HepG2 (cell line): ENCODE measurements around the gene ZSWIM7. TPM values are rescaled to one million over a fixed set of nuclear protein-coding genes. Genes with fewer than 3 reads are reported as not detected.

Experiments
- BCL3 ChIP-seq: sonication (generic); formaldehyde crosslinking; IDR thresholded peaks from 2 replicates; pipeline ENCODE4 v1.5.1; 2020; ENCODE audit warnings: mild to moderate bottlenecking, missing genetic modification reagents, moderate library complexity
- DR1 ChIP-seq: sonication (generic); formaldehyde crosslinking; IDR thresholded peaks from 2 replicates; pipeline ENCODE4 v1.8.0; 2021; ENCODE audit warnings: mild to moderate bottlenecking, missing genetic modification reagents, inconsistent platforms
- ETS1 ChIP-seq: sonication (generic); formaldehyde crosslinking; IDR thresholded peaks from 2 replicates; pipeline ENCODE4 v1.4.0; 2020; ENCODE audit warnings: missing genetic modification reagents
- FIP1L1 ChIP-seq: fragments of 200-400 bp; formaldehyde crosslinking; IDR thresholded peaks from 2 replicates; pipeline ENCODE4 v1.6.1; 2018; ENCODE audit warnings: low read depth, mild to moderate bottlenecking, low read length, moderate library complexity, borderline replicate concordance; ENCODE audit not compliant: insufficient read depth
- FOXO1 ChIP-seq: sonication (generic); formaldehyde crosslinking; IDR thresholded peaks from 2 replicates; pipeline ENCODE4 v1.4.0; 2020; ENCODE audit warnings: missing genetic modification reagents
- FOXP1 ChIP-seq, 2 experiments: fragments of 450-650 bp in 1 of 2; IDR thresholded peaks; 2 replicates each; pipeline ENCODE4 v1.6.1; 2017 to 2018; ENCODE audit warnings: antibody characterized with exemption in 1 of 2
- ISL2 ChIP-seq: sonication (generic); formaldehyde crosslinking; IDR thresholded peaks from 2 replicates; pipeline ENCODE4 v1.5.0; 2020; ENCODE audit warnings: missing genetic modification reagents
- POLR2G ChIP-seq: fragments of 200-400 bp; formaldehyde crosslinking; IDR thresholded peaks from 2 replicates; pipeline ENCODE4 v1.6.1; 2018; ENCODE audit warnings: mild to moderate bottlenecking, low read depth, low read length, moderate library complexity
- SNAI1 ChIP-seq: sonication (generic); formaldehyde crosslinking; IDR thresholded peaks from 2 replicates; pipeline ENCODE4 v1.5.0; 2020; ENCODE audit warnings: mild to moderate bottlenecking, missing genetic modification reagents, borderline replicate concordance
- ZBTB26 ChIP-seq: IDR thresholded peaks from 2 replicates; pipeline ENCODE4 v1.6.1; 2016; ENCODE audit warnings: missing compliant biosample characterization, missing genetic modification reagents, borderline replicate concordance
- ZNF280D ChIP-seq: sonication (generic); formaldehyde crosslinking; IDR thresholded peaks from 2 replicates; pipeline ENCODE4 v1.5.1; 2020; ENCODE audit warnings: mild to moderate bottlenecking, missing genetic modification reagents
- ZNF331 ChIP-seq: sonication (generic); formaldehyde crosslinking; IDR thresholded peaks from 2 replicates; pipeline ENCODE4 v1.4.0; 2020; ENCODE audit warnings: missing genetic modification reagents
- ZNF333 ChIP-seq: sonication (generic); formaldehyde crosslinking; IDR thresholded peaks from 2 replicates; pipeline ENCODE4 v1.4.0; 2020; ENCODE audit warnings: mild to moderate bottlenecking, missing genetic modification reagents, borderline replicate concordance
- ZNF660 ChIP-seq: sonication (generic); formaldehyde crosslinking; IDR thresholded peaks from 2 replicates; pipeline ENCODE4 v1.5.1; 2020; ENCODE audit warnings: mild to moderate bottlenecking, low read depth, missing genetic modification reagents, borderline replicate concordance
- ZNF770 ChIP-seq: sonication (generic); formaldehyde crosslinking; IDR thresholded peaks from 2 replicates; pipeline ENCODE4 v1.5.0; 2020; ENCODE audit warnings: mild to moderate bottlenecking, missing genetic modification reagents
- ZNF772 ChIP-seq: sonication (generic); formaldehyde crosslinking; IDR thresholded peaks from 2 replicates; pipeline ENCODE4 v1.5.0; 2020; ENCODE audit warnings: mild to moderate bottlenecking, missing genetic modification reagents
- ZNF816 ChIP-seq: sonication (generic); formaldehyde crosslinking; IDR thresholded peaks from 2 replicates; pipeline ENCODE4 v1.8.0; 2022; ENCODE audit warnings: missing genetic modification reagents, mild to moderate bottlenecking, borderline replicate concordance
- ZSCAN21 ChIP-seq: sonication (generic); formaldehyde crosslinking; IDR thresholded peaks from 2 replicates; pipeline ENCODE4 v1.8.0; 2022; ENCODE audit warnings: mild to moderate bottlenecking, missing genetic modification reagents, moderate library complexity, borderline replicate concordance
- polyA plus RNA-seq, 8 experiments: library from polyadenylated mRNA; depleted of rRNA in 3 of 8; stranded (reverse) in 7 of 8; unstranded in 1 of 8; fragments of >200 nt; fragmentation: Illumina TruSeq in 4 of 8; extraction: Trizol in 4 of 8; gene quantifications; 2 replicates each; pipeline versions ENCODE4 v1.2.1 to v1.2.3, GENCODE V29; 2011 to 2016; ENCODE audit warnings: low read depth in 4 of 8, missing spikeins in 1 of 8, mixed read lengths in 1 of 8; ENCODE audit not compliant: insufficient read depth in 1 of 8
- total RNA-seq, 5 experiments: library from RNA; depleted of rRNA; stranded (reverse); fragments of >200 nt; fragmentation: Illumina TruSeq; extraction: Trizol; gene quantifications; 2 replicates each; pipeline ENCODE4 v1.2.3, GENCODE V29; 2016; ENCODE audit warnings: low read depth in 1 of 5

Gene ZSWIM7
- total and polyA plus RNA-seq, 2 of the 13 experiments (the other 11 are each of a cell fraction or from before 2014, with no cell fraction given) = 13.1 to 28.1 TPM

- no peak for TF ChIP-seq DR1
- TF ChIP-seq ZSCAN21 (CRISPR knock-in tag) = peak; percentile 66
- TF ChIP-seq FOXO1 (CRISPR knock-in tag) = peak; percentile 74
- TF ChIP-seq ZNF816 = no peak
- no peak for TF ChIP-seq FOXP1 (IDR thresholded peaks at IDR 0.05)
- no peak for TF ChIP-seq FOXP1 (CRISPR knock-in tag; IDR thresholded peaks at IDR 0.05)
- no peak for TF ChIP-seq ISL2 (CRISPR knock-in tag)
- TF ChIP-seq SNAI1 (CRISPR knock-in tag) = peak; percentile 98
- TF ChIP-seq ZNF660 (CRISPR knock-in tag) = no peak
- TF ChIP-seq ZNF331 (CRISPR knock-in tag) = peak; percentile 75
- no peak for TF ChIP-seq BCL3 (CRISPR knock-in tag)
- TF ChIP-seq ZBTB26 = no peak
- TF ChIP-seq ETS1 (CRISPR knock-in tag) = no peak
- peak; percentile 84 for TF ChIP-seq ZNF333 (CRISPR knock-in tag)
- TF ChIP-seq POLR2G = peak; percentile 73
- TF ChIP-seq ZNF770 (CRISPR knock-in tag) = 0 out of 2 replicates have a peak, but pooled peaks have one; percentile 34
- no peak for TF ChIP-seq FIP1L1
- peak; percentile 66; the same call in 1 of the 2 replicates for TF ChIP-seq ZNF772 (CRISPR knock-in tag)
- TF ChIP-seq ZNF280D = no peak
These were observed 54.6 kb downstream of the ZSWIM7 start, which contains the start of gene ADORA2B (continued) for GRCh38 chr17:15944759-15945526.
